GM12872 (cell line): ENCODE data around the gene HS3ST6.

Experiments used
- TF ChIP-seq, protein P1 (sequence below): IDR thresholded peaks from 3 replicates; pipeline ENCODE4 v1.5.1; 2011; ENCODE audit warnings: low read depth, mild to moderate bottlenecking, low read length, moderate library complexity; ENCODE audit not compliant: insufficient read depth

Gene HS3ST6

GRCh38 chr16:1876468-1876867 lies 41.7 kb downstream of the HS3ST6 start:
- TF ChIP-seq, protein P1, sequence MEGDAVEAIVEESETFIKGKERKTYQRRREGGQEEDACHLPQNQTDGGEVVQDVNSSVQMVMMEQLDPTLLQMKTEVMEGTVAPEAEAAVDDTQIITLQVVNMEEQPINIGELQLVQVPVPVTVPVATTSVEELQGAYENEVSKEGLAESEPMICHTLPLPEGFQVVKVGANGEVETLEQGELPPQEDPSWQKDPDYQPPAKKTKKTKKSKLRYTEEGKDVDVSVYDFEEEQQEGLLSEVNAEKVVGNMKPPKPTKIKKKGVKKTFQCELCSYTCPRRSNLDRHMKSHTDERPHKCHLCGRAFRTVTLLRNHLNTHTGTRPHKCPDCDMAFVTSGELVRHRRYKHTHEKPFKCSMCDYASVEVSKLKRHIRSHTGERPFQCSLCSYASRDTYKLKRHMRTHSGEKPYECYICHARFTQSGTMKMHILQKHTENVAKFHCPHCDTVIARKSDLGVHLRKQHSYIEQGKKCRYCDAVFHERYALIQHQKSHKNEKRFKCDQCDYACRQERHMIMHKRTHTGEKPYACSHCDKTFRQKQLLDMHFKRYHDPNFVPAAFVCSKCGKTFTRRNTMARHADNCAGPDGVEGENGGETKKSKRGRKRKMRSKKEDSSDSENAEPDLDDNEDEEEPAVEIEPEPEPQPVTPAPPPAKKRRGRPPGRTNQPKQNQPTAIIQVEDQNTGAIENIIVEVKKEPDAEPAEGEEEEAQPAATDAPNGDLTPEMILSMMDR, result no peak

GRCh38 chr16:1874854-1875253 lies 43.4 kb downstream of the HS3ST6 start:
- TF ChIP-seq, protein P1, result no peak

DNA sequence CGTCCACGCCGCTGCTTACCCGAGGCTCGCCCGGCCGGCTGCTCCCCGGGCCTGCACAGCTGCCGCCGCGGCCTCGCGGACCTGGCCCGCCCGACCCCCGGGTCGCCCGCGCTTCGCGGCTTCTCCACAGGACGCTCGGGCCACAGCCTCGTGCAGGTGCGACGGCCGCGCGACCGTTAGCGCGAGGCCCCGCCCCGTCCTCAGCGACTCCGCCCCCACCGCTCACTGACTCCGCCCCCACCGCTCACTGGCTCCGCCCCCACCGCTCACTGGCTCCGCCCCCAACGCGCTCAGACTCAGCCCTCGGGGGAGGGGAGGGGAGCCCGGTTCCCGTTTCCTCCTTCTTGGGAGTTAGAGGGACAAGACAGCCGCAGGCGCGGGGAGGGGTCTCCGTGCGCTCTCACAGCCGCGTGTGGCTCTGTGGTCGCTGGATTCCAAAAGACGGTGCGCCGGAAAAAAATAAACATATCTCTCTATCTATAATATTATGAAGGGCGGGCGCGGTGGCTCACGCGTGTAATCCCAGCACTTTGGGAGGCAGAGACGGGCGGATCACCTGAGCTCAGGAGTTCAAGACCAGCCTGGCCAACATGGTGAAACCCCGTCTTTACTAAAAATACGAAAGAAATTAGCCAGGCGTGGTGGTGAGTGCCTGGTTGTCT lies 46.1 kb downstream of the HS3ST6 start, which contains the start of gene MEIOB:
MEIOB (minus strand) TSS at position 191 of the 662 bp plus-strand sequence. CDS start 3,989 bp downstream, outside the sequence.
- TF ChIP-seq, protein P1, result no peak

DNA sequence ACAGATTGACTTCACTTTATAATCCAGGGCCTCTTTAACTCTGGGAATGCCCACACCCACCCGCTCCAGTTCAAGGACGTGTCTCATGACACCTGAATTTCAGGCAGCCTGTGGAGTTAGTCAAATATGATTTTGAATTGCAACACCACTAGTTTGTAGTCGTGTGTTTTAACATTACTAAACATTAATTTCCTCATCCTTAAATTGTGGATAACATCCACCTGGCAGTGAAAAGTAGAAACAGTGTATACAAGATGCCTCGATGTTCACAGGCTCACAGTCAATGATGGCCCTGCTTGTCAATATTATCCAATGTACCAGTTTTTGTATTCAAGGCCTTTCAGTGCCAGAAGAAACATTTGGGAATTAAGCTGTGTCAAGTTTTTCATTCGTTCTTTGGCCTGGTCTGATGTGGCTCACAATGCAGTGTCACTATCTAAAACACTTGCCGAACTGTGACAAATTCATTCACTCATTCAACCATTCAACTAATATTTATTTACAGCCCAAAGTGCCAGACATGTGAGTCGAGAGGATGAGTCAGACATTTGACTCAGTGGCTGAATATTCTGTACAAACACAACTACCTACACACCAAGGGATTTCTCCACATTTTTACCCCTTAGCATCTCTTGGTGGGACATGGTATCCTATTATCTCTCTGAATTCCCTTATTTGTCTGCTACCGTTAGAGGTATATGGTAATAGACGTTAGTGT lies 47.7 kb downstream of the HS3ST6 start:
- TF ChIP-seq, protein P1, result no peak

DNA sequence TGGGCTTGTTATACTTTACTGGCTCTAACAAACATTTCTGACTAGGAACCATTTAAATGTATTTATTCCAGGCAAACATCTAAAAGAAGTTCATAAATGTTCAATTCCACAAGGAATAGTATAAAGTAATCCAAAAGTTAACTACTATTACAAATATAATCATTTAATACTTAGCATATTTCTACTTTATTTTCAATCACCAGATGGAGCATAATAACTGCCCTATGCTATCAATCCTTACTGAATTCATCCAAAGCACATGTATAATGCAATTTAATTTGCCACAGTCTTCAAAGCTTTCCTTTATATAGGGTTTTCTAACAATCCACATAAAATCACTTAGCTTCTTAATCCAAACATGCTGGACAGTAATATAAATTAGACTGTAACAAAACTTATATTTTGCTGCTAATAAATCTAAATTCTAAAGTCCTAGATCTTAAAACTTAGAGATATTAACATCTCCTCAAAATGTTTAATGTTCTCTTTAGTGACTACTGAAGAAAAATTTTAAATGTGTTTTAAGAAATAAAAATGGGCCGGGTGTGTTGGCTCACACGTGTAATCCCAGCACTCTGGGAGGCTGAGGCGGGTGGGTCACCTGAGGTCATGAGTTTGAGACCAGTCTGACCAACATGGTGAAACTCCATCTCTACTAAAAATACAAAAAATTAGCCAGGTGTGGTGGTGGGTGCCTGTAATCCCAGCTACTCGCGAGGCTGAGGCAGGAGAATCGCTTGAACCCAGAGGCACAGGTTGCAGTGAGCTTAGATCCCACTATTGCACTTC lies 52.1 kb downstream of the HS3ST6 start:
- TF ChIP-seq, protein P1, result no peak

DNA sequence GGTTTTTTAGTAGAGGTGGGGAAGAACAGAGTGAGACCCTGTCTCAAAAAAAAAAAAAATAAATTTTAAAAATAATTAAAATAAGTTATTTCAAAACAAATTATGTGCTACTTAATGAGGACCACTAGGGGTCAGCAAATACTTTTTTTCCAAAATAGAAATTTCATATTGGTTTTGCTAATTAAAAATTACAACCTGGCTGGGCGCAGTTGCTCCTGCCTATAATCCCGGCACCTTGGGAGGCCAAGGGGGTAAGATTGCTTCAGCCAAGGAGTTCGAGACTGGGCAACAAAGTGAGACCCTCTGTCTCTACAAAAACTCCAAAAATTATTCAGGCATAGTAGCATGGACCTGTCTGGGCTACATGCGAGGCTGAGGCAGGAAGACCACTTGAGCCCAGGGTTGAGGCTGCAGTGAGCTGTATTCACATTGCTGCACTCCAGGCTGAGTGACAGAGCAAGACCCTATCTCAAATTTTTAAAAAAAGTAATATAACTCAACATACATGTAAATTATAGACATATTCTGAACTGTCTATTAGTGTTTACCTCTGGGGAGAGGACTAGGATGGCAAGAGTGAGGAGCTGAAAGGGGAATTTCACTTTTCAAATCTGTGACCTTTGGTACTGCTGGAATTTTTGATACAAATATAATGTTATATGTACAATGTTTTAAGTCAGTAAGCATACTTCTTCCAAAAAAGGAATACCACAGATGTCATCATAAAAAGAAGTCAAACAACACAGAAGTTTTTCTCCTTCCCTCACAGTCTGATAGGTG lies 54.3 kb downstream of the HS3ST6 start:
- TF ChIP-seq, protein P1, result peak; percentile 31; the same call in 1 of the 3 replicates
